Measurements from ENCODE around the gene MSANTD1.

Gene MSANTD1

DNA sequence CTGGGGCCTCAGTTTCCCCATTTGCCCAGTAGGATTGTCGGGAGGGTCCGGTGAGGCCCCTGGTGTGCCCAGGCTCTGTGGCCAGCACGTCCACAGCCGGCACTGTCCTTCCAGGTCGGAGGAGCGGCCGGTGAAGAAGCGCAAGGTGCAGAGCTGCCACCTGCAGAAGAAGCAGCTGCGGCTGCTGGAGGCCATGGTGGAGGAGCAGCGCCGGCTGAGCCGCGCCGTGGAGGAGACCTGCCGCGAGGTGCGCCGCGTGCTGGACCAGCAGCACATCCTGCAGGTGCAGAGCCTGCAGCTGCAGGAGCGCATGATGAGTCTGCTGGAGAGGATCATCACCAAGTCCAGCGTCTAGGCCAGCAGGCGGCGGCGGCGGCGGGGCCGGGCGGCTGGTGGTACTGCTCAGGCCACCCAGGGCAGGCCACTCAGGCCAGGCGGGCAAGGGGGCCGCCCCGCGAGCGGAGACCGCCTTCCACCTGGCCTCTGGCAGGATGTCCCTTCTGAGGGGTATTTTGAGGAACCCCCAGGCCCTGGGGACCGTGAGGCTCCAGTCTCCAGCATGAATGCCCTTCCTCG, 6.7 kb downstream of the MSANTD1 start:
- peaks cover 2% of the 10 kb centered on the region for H3K4me1 ChIP-seq (ENCODE audit: control insufficient read depth, insufficient read depth, low read length)
- H3K9me3 ChIP-seq (ENCODE audit: control insufficient read depth in 2 of 2, low read length in 2 of 2), result no peaks in the 10 kb centered on the region
- no peak overlapping the region for H3K4me3 ChIP-seq (ENCODE audit: low read length in 2 of 2)
- peaks cover 0 to 4% of the 10 kb centered on the region in 2 donors for H3K36me3 ChIP-seq (ENCODE audit: control insufficient read depth in 2 of 2, insufficient read depth in 2 of 2, low read length in 2 of 2)
- no peak overlapping the region for H3K27ac ChIP-seq (ENCODE audit: low read length)
- H3K9ac ChIP-seq (ENCODE audit: low read length in 2 of 2), result no peak overlapping the region
- no peaks in the 10 kb centered on the region for H3K27me3 ChIP-seq (ENCODE audit: control insufficient read depth in 1 of 2, insufficient read depth in 2 of 2, low read length in 2 of 2)

DNA sequence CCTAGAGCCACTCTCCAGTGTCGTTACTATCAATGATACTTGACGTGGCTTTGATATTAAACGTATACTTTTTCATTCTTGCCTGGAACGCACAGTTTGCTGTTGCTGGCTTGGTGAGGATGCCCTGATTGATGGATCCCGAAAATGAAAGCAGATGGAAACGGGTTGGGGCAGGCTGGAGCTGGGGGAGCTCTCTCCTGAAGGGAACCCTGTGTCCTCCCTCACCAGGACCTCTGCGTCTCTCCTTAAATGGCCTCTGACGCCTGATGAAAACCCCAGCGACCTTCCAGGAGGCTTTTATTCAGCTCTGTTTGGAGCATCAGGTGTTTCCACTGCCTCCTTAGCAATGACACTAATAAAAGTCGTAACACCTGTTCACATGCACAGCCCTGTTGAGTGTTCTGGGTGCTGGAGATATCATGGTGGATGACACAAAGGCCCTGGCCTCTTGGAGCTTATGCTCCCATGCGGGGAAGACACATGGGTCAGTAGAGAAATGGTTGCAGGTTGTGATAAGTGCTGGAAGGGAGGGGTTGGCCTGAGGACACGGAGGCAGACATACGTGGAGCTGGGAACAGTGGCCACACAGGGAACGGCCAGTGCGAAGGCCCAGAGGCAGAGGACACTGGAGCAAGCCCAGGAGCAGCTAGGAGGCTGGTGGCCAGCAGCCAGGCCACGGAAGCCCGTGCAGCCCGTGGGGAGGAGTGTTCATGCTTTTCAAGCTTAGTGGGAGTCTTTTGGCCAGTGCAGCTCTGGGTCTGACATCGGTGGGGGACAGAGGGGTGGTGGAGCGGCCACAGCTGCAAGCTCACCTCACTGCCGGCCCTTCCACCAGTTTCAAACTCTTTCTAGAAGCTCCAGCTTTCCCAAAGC, 7.5 kb downstream of the MSANTD1 start:
- H3K9ac ChIP-seq (ENCODE audit: low read length in 2 of 2), result no peak overlapping the region

DNA sequence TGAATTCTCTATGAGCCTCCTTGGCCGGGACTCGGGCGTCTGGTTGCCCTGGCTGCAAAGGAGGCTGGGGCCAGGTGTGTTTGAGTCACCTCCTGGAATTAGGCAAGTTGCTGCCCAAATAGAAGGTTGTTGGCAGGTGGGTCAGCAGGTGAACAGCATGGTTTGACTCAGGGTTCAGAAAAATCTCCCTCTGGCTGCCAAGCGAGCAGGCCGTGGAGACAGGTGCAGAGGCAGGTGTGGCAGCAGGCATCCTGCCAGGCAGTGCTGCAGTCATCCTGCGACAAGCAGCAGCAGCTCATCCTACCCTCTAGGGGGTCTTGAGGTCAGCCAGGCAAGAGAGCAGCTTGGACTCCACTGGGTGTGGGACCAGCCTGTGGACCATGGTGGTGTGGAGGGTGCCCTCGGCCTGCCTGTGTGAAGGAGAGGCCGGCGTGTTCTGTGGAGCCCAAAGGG, 8.2 kb downstream of the MSANTD1 start:
- Histone ChIP-seq H3K27ac (ENCODE audit: low read length) (no peak overlapping the region), H3K4me3 (ENCODE audit: low read length in 2 of 2) (no peak overlapping the region), H3K36me3 (ENCODE audit: control insufficient read depth in 2 of 2, insufficient read depth in 2 of 2, low read length in 2 of 2) (peaks cover 0 to 4% of the 10 kb centered on the region in 2 donors), H3K9ac (ENCODE audit: low read length in 2 of 2) (no peak overlapping the region), H3K9me3 (ENCODE audit: control insufficient read depth in 2 of 2, low read length in 2 of 2) (no peaks in the 10 kb centered on the region), H3K4me1 (ENCODE audit: control insufficient read depth, insufficient read depth, low read length) (no peaks in the 10 kb centered on the region), H3K27me3 (ENCODE audit: control insufficient read depth in 1 of 2, insufficient read depth in 2 of 2, low read length in 2 of 2) (no peaks in the 10 kb centered on the region)

More for the DNA sequence above, 7.5 kb downstream of the MSANTD1 start:
- Histone ChIP-seq H3K4me3 (ENCODE audit: low read length in 2 of 2) (no peak overlapping the region), H3K36me3 (ENCODE audit: control insufficient read depth in 2 of 2, insufficient read depth in 2 of 2, low read length in 2 of 2) (peaks cover 0 to 4% of the 10 kb centered on the region in 2 donors), H3K9me3 (ENCODE audit: control insufficient read depth in 2 of 2, low read length in 2 of 2) (no peaks in the 10 kb centered on the region), H3K4me1 (ENCODE audit: control insufficient read depth, insufficient read depth, low read length) (no peaks in the 10 kb centered on the region), H3K27ac (ENCODE audit: low read length) (no peak overlapping the region), H3K27me3 (ENCODE audit: control insufficient read depth in 1 of 2, insufficient read depth in 2 of 2, low read length in 2 of 2) (no peaks in the 10 kb centered on the region)

DNA sequence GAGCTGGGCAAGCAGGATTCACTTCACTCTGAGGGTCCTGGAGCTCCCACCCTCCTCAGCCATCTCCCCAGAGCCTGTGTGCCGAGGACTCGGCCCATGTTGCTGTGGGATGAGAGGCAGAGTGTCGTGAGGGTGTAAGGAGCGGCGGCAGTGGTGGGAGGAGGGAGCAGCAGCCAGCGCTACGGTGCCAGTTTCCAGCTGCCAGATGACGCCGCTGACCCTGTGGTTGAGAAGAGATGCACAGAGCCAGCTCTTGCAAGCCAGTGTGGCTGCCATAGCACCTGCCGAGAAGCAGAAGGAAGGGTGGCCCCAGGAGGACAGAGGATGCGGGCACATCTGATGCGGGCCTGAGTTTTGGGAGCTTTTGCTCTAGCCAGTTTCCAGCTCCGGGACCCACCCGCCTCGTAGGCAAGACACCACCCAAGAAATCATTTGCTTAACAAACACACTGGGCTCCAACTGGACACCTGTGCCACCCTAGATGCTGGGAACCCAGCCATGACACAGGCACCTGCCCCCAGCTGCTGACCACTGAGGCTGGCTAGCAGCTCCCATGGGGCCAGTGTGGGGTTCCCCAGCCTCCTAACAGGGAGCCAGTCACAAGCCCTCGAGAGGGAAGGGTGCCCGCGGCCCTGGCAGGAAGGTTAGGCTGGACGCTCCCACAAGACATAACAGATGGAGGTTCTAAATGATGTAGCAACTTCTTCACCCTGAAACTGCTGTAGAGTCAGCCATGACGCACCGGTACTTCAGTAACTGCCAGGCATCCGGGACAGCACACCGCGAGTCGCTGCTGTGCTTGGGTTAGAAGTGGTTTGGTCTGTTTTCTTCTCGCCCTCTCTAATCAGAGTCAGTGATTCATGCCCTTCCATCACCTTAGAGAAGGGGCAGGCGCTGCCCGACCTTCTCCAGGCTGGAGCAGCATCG, 8.9 kb downstream of the MSANTD1 start:
- Histone ChIP-seq H3K4me3 (ENCODE audit: low read length in 2 of 2) (no peak overlapping the region), H3K27me3 (ENCODE audit: control insufficient read depth in 1 of 2, insufficient read depth in 2 of 2, low read length in 2 of 2) (no peaks in the 10 kb centered on the region), H3K36me3 (ENCODE audit: control insufficient read depth in 2 of 2, insufficient read depth in 2 of 2, low read length in 2 of 2) (peaks cover 0 to 4% of the 10 kb centered on the region in 2 donors), H3K9ac (ENCODE audit: low read length in 2 of 2) (no peak overlapping the region), H3K9me3 (ENCODE audit: control insufficient read depth in 2 of 2, low read length in 2 of 2) (no peaks in the 10 kb centered on the region), H3K4me1 (ENCODE audit: control insufficient read depth, insufficient read depth, low read length) (no peaks in the 10 kb centered on the region), H3K27ac (ENCODE audit: low read length) (no peak overlapping the region)

DNA sequence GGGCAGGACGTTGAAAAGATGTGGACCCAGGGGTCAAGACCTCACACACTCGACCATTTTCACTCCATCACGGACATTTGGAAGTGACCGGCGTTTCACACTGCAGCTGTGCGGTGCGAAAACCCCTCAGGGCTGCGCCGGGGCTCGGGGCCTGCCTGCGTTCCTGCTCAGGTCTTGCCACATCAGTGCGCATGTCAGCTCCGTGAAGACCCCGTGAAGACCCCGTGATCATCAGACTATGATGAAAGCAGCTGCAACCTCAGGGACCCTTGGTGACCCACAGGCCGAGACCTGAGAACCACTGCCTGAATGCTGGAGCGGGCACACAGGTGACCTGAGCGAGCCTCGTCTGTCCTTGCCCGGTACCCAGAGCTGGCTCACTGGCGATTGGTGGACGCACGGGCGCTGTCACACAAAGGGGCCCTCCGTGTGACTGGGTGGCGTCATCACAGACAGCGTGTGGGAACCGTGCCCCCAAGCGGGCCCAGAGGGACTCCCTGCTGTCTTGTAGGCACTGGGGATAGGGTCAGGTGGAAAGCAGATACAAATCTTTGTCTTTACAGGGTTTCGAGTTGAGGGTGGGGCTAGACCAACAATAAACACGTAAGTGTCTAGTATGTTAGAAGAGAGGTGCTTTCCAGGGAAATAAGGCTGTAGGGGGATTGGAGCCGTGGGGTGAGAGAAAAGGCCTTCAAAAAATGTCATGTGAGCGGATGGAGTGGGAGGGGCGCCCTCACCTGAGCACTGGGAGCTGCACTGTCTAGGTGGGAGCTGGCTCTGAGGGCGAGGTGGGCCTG, 12.7 kb downstream of the MSANTD1 start:
- Histone ChIP-seq H3K27me3 (ENCODE audit: control insufficient read depth in 1 of 2, insufficient read depth in 2 of 2, low read length in 2 of 2) (no peaks in the 10 kb centered on the region), H3K27ac (ENCODE audit: low read length) (no peak overlapping the region), H3K36me3 (ENCODE audit: control insufficient read depth in 2 of 2, insufficient read depth in 2 of 2, low read length in 2 of 2) (no peaks in the 10 kb centered on the region), H3K9me3 (ENCODE audit: control insufficient read depth in 2 of 2, low read length in 2 of 2) (no peaks in the 10 kb centered on the region), H3K4me1 (ENCODE audit: control insufficient read depth, insufficient read depth, low read length) (no peaks in the 10 kb centered on the region), H3K4me3 (ENCODE audit: low read length in 2 of 2) (no peak overlapping the region), H3K9ac (ENCODE audit: low read length in 2 of 2) (no peak overlapping the region)

DNA sequence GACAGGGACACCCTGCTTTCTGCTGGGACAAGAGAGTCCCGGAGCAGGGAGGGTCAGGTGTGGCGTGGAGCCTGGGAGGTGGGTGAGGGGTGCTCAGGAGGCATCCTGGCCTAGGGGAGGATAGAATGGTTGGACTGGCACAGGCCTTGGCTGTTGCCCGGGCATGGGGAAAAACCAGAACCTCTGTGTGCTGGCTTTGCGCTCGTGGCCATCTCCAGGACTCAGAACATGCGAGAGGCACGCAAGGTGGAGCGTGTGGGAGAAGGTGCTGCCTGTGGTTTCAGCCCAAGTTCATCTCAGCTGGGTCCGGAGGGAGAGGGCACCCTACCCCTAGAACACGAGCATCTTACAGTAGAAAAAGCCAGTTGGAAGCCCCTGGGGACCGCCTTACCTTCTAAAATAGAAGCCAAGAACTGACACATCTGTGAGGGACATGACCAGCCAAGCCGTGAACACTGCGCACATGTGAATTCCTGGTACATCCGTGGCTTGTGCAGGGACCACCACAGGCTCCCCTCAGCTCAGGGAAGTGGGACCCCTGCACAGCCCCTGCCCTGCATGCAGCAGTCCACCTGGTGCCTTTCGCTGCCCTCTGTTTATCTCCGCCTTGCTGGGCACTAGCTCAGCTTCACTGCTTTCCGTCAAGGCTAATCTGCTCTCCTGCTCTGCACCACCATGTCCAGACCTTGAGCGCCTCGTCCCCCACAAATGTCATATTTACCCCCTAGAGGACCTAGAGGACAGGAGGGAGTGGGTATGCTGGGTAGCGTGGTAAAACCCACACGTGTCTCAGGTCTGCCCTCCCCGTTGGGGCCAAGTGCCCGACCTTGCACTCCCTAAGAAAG, 13.5 kb downstream of the MSANTD1 start:
- Histone ChIP-seq H3K36me3 (ENCODE audit: control insufficient read depth in 2 of 2, insufficient read depth in 2 of 2, low read length in 2 of 2) (no peaks in the 10 kb centered on the region), H3K27ac (ENCODE audit: low read length) (no peak overlapping the region), H3K9ac (ENCODE audit: low read length in 2 of 2) (no peak overlapping the region), H3K27me3 (ENCODE audit: control insufficient read depth in 1 of 2, insufficient read depth in 2 of 2, low read length in 2 of 2) (no peaks in the 10 kb centered on the region), H3K4me1 (ENCODE audit: control insufficient read depth, insufficient read depth, low read length) (no peaks in the 10 kb centered on the region), H3K9me3 (ENCODE audit: control insufficient read depth in 2 of 2, low read length in 2 of 2) (no peaks in the 10 kb centered on the region), H3K4me3 (ENCODE audit: low read length in 2 of 2) (no peak overlapping the region)

DNA sequence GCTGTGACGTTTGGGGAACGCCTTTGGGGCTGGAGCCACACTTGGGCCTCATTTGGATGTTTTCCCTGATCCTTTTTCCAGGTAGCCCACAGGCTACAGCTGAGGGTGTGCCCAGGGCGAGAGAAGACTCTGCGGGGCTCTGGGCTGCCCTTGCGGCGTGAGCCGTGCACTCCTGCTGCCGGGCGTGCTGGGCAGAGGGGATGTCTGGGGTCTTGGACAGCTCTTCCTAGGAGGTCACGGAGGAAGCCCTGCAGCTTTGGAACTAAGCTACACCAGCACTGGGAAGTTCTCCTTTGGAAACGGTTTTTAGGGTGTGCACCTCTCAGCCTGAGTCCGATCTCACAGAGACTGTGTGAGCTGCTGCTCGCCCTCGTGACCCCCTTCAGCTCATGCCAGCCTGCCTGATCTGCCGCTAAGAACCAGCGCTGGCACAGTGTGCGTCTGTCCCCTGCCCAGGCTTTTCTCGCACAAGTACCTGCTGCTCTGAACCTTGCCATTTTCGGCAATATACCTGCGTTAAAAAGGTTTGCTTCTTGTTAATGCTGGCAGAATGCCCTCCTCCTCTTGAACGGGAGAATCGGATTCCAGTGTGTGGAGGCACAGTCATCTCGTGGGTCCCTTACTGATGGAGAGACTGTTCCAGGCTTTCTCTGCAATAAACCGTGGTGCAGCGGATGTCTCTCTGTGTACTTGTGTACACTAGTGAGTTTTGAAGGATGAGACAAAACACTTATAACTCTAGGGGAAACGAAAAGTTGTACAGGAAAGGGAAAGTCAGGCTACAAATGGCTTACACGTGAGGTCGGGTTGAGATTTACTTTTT, 14.3 kb downstream of the MSANTD1 start:
- Histone ChIP-seq H3K4me1 (ENCODE audit: control insufficient read depth, insufficient read depth, low read length) (no peaks in the 10 kb centered on the region), H3K9me3 (ENCODE audit: control insufficient read depth in 2 of 2, low read length in 2 of 2) (no peaks in the 10 kb centered on the region), H3K9ac (ENCODE audit: low read length in 2 of 2) (no peak overlapping the region), H3K4me3 (ENCODE audit: low read length in 2 of 2) (no peak overlapping the region), H3K27me3 (ENCODE audit: control insufficient read depth in 1 of 2, insufficient read depth in 2 of 2, low read length in 2 of 2) (no peaks in the 10 kb centered on the region), H3K27ac (ENCODE audit: low read length) (no peak overlapping the region), H3K36me3 (ENCODE audit: control insufficient read depth in 2 of 2, insufficient read depth in 2 of 2, low read length in 2 of 2) (no peaks in the 10 kb centered on the region)

DNA sequence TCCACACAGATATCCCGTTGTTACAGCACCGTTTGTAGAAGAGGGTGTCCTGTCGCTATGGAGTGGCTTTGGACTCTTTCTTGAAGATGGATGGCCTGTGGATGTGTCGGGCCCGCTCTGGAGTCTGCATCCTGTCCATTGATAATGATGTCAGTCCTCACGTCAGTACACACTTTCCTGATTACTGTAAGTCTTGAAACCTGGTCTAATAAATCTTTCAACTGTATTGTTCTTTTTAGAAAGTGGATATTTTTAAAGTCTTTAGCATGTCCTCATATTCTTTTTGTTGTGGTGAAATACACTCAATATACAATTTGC, 14.9 kb downstream of the MSANTD1 start:
- Histone ChIP-seq H3K4me3 (ENCODE audit: low read length in 2 of 2) (no peak overlapping the region), H3K4me1 (ENCODE audit: control insufficient read depth, insufficient read depth, low read length) (peaks cover under 1% of the 10 kb centered on the region), H3K36me3 (ENCODE audit: control insufficient read depth in 2 of 2, insufficient read depth in 2 of 2, low read length in 2 of 2) (no peaks in the 10 kb centered on the region), H3K27ac (ENCODE audit: low read length) (no peak overlapping the region), H3K9me3 (ENCODE audit: control insufficient read depth in 2 of 2, low read length in 2 of 2) (no peaks in the 10 kb centered on the region), H3K27me3 (ENCODE audit: control insufficient read depth in 1 of 2, insufficient read depth in 2 of 2, low read length in 2 of 2) (no peaks in the 10 kb centered on the region), H3K9ac (ENCODE audit: low read length in 2 of 2) (no peak overlapping the region)

DNA sequence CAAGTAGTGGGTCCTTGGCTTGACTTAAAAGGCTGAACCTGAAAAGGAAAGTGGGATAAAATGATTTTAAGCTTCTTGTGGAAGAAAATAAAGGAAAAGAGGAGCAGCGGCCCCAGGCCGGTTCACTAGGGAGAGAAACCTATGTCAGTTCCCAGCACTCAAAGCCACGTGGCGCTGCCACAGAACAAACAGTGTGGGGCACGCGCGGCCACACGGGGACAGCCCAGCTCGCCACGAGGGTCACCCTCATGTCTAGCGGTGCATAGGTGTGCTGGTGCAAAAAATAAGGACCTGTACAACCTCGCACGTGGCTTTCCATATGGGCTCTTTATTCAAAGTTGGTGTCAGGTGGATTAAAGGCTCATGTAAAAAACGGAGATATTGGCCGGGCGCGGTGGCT, 17.1 kb downstream of the MSANTD1 start:
- Histone ChIP-seq H3K9ac (ENCODE audit: low read length in 2 of 2) (no peak overlapping the region), H3K4me1 (ENCODE audit: control insufficient read depth, insufficient read depth, low read length) (peaks cover 17% of the 10 kb centered on the region), H3K27ac (ENCODE audit: low read length) (no peak overlapping the region), H3K27me3 (ENCODE audit: control insufficient read depth in 1 of 2, insufficient read depth in 2 of 2, low read length in 2 of 2) (no peaks in the 10 kb centered on the region), H3K36me3 (ENCODE audit: control insufficient read depth in 2 of 2, insufficient read depth in 2 of 2, low read length in 2 of 2) (no peaks in the 10 kb centered on the region), H3K9me3 (ENCODE audit: control insufficient read depth in 2 of 2, low read length in 2 of 2) (no peaks in the 10 kb centered on the region), H3K4me3 (ENCODE audit: low read length in 2 of 2) (no peak overlapping the region)
